IMR-90 (cell line): ENCODE results near the gene NTM.

Experiments
- MAFK ChIP-seq: IDR thresholded peaks from 2 replicates; pipeline ENCODE4 v1.6.1; 2012; ENCODE audit warnings: low read depth, low read length, improper control_type of control experiment
- POLR2A ChIP-seq: IDR thresholded peaks from 2 replicates; pipeline ENCODE4 v1.6.1; 2012; ENCODE audit warnings: mild to moderate bottlenecking, low read depth, low read length
- RAD21 ChIP-seq: IDR thresholded peaks from 2 replicates; pipeline ENCODE4 v1.6.1; 2012; ENCODE audit warnings: low read length, improper control_type of control experiment
- RCOR1 ChIP-seq: IDR thresholded peaks from 2 replicates; pipeline ENCODE4 v1.6.1; 2012; ENCODE audit warnings: mild to moderate bottlenecking, low read length, improper control_type of control experiment; ENCODE audit not compliant: insufficient replicate concordance
- RFX5 ChIP-seq: IDR thresholded peaks from 2 replicates; pipeline ENCODE4 v1.8.0; 2012; ENCODE audit warnings: low read depth, mild to moderate bottlenecking, low read length, moderate library complexity
- SMC3 ChIP-seq: fragments of 150-350 bp; IDR thresholded peaks from 2 replicates; pipeline ENCODE4 v1.6.1; 2016; ENCODE audit warnings: low read depth, mild to moderate bottlenecking, antibody characterized with exemption, low read length, moderate library complexity
- USF2 ChIP-seq: fragments of 150-350 bp; IDR thresholded peaks from 2 replicates; pipeline ENCODE4 v1.6.1; 2017; ENCODE audit warnings: mild to moderate bottlenecking, antibody characterized with exemption, low read length, low read depth
- TF ChIP-seq, protein P1 (sequence below): conservative IDR thresholded peaks from 2 replicates; pipeline ENCODE4 v1.5.1; 2012; ENCODE audit warnings: mild to moderate bottlenecking, low read depth, low read length, improper control_type of control experiment

DNA sequence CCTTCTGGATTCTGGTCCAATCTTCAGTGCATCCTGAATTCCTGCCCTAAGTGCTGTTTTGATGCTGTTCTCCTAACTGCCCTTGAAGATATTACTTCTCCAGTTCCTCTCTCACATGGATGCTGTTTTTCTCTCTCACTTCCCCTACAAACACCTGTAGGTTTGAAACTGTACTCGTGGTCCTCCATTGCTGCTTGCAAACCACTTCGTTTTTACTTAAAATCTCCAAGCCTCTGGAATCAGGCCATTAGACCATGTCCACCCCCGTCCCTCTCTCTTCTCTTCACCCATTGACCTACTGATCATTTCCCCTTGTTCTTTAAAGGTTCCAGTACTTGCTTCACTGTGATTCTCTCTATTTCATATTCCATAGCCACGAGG is 988.1 kb downstream of the NTM start:
- TF ChIP-seq RAD21 (no peak), SMC3 (no peak), POLR2A (no peak), RCOR1 (no peak), USF2 (no peak), MAFK (no peak), RFX5 (no peak)
- TF ChIP-seq, protein P1, sequence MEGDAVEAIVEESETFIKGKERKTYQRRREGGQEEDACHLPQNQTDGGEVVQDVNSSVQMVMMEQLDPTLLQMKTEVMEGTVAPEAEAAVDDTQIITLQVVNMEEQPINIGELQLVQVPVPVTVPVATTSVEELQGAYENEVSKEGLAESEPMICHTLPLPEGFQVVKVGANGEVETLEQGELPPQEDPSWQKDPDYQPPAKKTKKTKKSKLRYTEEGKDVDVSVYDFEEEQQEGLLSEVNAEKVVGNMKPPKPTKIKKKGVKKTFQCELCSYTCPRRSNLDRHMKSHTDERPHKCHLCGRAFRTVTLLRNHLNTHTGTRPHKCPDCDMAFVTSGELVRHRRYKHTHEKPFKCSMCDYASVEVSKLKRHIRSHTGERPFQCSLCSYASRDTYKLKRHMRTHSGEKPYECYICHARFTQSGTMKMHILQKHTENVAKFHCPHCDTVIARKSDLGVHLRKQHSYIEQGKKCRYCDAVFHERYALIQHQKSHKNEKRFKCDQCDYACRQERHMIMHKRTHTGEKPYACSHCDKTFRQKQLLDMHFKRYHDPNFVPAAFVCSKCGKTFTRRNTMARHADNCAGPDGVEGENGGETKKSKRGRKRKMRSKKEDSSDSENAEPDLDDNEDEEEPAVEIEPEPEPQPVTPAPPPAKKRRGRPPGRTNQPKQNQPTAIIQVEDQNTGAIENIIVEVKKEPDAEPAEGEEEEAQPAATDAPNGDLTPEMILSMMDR, result no peak
